HepG2 (cell line): ENCODE measurements around the gene DAB2IP. TPM values are rescaled to one million over a fixed set of nuclear protein-coding genes. Genes with fewer than 3 reads are reported as not detected.

Experiments used
- ELF4 ChIP-seq: sonication (generic); formaldehyde crosslinking; IDR thresholded peaks from 2 replicates; pipeline ENCODE4 v1.5.0; 2020; ENCODE audit warnings: missing genetic modification reagents, mild to moderate bottlenecking, moderate library complexity, borderline replicate concordance
- HOXA3 ChIP-seq: sonication (generic); formaldehyde crosslinking; IDR thresholded peaks from 2 replicates; pipeline ENCODE4 v1.5.0; 2020; ENCODE audit warnings: missing genetic modification reagents
- KIAA2018 ChIP-seq: sonication (generic); formaldehyde crosslinking; IDR thresholded peaks from 2 replicates; pipeline ENCODE4 v1.5.0; 2020; ENCODE audit warnings: mild to moderate bottlenecking, missing genetic modification reagents, borderline replicate concordance
- NAIF1 ChIP-seq: sonication (generic); formaldehyde crosslinking; IDR thresholded peaks from 2 replicates; pipeline ENCODE4 v1.5.0; 2020; ENCODE audit warnings: mild to moderate bottlenecking, missing genetic modification reagents, borderline replicate concordance
- NONO ChIP-seq, 2 experiments: fragments of 450-650 bp in 1 of 2; sonication (generic) in 1 of 2; formaldehyde crosslinking in 1 of 2; IDR thresholded peaks in 1 of 2; conservative IDR thresholded peaks in 1 of 2; 2 replicates each; pipeline versions ENCODE4 v1.6.1 to v1.8.0; 2017 to 2022; ENCODE audit warnings: mild to moderate bottlenecking in 1 of 2, missing genetic modification reagents in 1 of 2, moderate library complexity in 1 of 2
- NPAS2 ChIP-seq: sonication (generic); formaldehyde crosslinking; IDR thresholded peaks from 2 replicates; pipeline ENCODE4 v1.8.0; 2022; ENCODE audit warnings: mild to moderate bottlenecking, missing genetic modification reagents, borderline replicate concordance
- SIX4 ChIP-seq: sonication (generic); formaldehyde crosslinking; IDR thresholded peaks from 2 replicates; pipeline ENCODE4 v1.4.0; 2020; ENCODE audit warnings: missing genetic modification reagents
- ZNF207 ChIP-seq: fragments of 450-650 bp; IDR thresholded peaks from 2 replicates; pipeline ENCODE4 v1.6.1; 2016; ENCODE audit warnings: antibody characterized with exemption, borderline replicate concordance
- ZNF609 ChIP-seq: sonication (generic); formaldehyde crosslinking; IDR thresholded peaks from 2 replicates; pipeline ENCODE4 v1.4.0; 2020; ENCODE audit warnings: mild to moderate bottlenecking, missing genetic modification reagents, borderline replicate concordance
- ZNF614 ChIP-seq: IDR thresholded peaks from 2 replicates; pipeline ENCODE4 v1.6.1; 2018; ENCODE audit warnings: missing biosample characterization, missing genetic modification reagents, inconsistent platforms, borderline replicate concordance
- ZNF800 ChIP-seq: sonication (generic); formaldehyde crosslinking; IDR thresholded peaks from 2 replicates; pipeline ENCODE4 v1.4.0; 2020; ENCODE audit warnings: missing genetic modification reagents
- ZNF879 ChIP-seq: sonication (generic); formaldehyde crosslinking; IDR thresholded peaks from 2 replicates; pipeline ENCODE4 v1.8.1; 2023; ENCODE audit warnings: missing genetic modification reagents
- ZSCAN29 ChIP-seq: sonication (generic); formaldehyde crosslinking; conservative IDR thresholded peaks from 2 replicates; pipeline ENCODE4 v1.4.0; 2020; ENCODE audit warnings: mild to moderate bottlenecking, missing genetic modification reagents
- polyA plus RNA-seq, 8 experiments: library from polyadenylated mRNA; depleted of rRNA in 3 of 8; stranded (reverse) in 7 of 8; unstranded in 1 of 8; fragments of >200 nt; fragmentation: Illumina TruSeq in 4 of 8; extraction: Trizol in 4 of 8; gene quantifications; 2 replicates each; pipeline versions ENCODE4 v1.2.1 to v1.2.3, GENCODE V29; 2011 to 2016; ENCODE audit warnings: low read depth in 4 of 8, missing spikeins in 1 of 8, mixed read lengths in 1 of 8; ENCODE audit not compliant: insufficient read depth in 1 of 8
- total RNA-seq, 5 experiments: library from RNA; depleted of rRNA; stranded (reverse); fragments of >200 nt; fragmentation: Illumina TruSeq; extraction: Trizol; gene quantifications; 2 replicates each; pipeline ENCODE4 v1.2.3, GENCODE V29; 2016; ENCODE audit warnings: low read depth in 1 of 5

DAB2IP gene
- total and polyA plus RNA-seq, 2 of the 13 experiments (the other 11 are each of a cell fraction or from before 2014, with no cell fraction given): 25.3 to 37.9 TPM

- TF ChIP-seq KIAA2018 (CRISPR knock-in tag) (no peak), ZNF609 (CRISPR knock-in tag) (no peak), NAIF1 (CRISPR knock-in tag) (no peak), ZNF800 (CRISPR knock-in tag) (no peak), ZSCAN29 (0 out of 2 replicates have a peak, but pooled peaks have one; percentile 46), SIX4 (no peak), NONO (IDR thresholded peaks at IDR 0.05) (no peak), NONO (CRISPR knock-in tag; conservative IDR thresholded peaks at IDR 0.05) (no peak), ZNF207 (no peak), HOXA3 (CRISPR knock-in tag) (no peak; the same call in 1 of the 2 replicates), ELF4 (no peak), ZNF614 (CRISPR knock-in tag) (peak; percentile 28; the same call in 1 of the 2 replicates), ZNF879 (CRISPR knock-in tag) (no peak), NPAS2 (no peak)
Measured at GRCh38 chr9:121612511-121612998, 38.9 kb upstream of the DAB2IP start (continued).
